ENCODE measurements around the gene LAIR2.

LAIR2 gene

GRCh38 chr19:54552913-54553310 is 50.3 kb downstream of the LAIR2 start:
- TF ChIP-seq CTCF (IDR thresholded peaks at IDR 0.05; ENCODE audit: low read depth, low read length) = no peak
- no peak for DNase-seq (ENCODE audit: low read depth in 2 of 2)
- H3K4me3 ChIP-seq (replicated peaks in 1 of 2; ENCODE audit: low read depth in 2 of 2, low read length in 2 of 2) = no peak overlapping the region

DNA sequence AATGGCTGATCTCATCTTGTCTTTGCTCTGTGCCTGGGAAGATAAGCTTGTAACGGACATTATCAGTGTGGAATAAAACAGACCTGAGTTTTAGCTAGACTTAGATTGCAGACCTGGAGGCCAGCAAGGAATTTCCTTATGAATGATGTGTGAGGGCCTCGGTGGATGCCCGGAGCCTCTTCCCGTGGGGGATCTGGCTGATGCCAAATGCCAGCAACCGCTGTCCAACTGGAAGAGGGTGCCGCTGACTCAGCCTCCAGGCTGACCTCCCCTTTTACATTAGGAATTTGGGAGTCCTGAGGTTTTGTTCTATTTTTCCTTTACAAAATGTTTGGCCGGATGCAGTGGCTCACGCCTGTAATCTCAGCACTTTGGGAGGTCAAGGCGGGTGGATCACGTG is 51.4 kb downstream of the LAIR2 start:
- DNase-seq (ENCODE audit: low read depth in 2 of 2) = no peak
- no peak for TF ChIP-seq CTCF (IDR thresholded peaks at IDR 0.05; ENCODE audit: low read depth, low read length)
- H3K4me3 ChIP-seq (replicated peaks in 1 of 2; ENCODE audit: low read depth in 2 of 2, low read length in 2 of 2) = no peak overlapping the region

DNA sequence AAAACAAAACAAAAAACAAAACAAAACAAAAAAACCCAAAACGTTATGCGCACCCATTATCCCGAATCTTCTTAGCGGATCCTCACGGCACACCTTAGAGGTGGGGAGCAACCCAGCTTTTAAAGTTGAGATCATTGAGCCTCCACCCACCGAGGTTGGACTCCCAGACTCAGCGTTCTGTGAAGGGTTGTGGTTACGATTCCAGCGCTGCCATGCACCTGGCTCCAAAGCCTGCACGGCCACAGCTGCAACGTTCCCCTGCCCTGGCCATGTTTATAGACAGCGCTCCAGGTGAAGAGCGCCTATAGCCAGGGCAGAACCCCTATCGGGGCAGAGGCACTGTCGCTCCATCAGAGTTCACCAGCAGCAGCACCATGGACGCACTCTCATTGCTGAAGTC is 52.3 kb downstream of the LAIR2 start:
- TF ChIP-seq CTCF (IDR thresholded peaks at IDR 0.05; ENCODE audit: low read depth, low read length) = no peak
- no peak for DNase-seq (ENCODE audit: low read depth in 2 of 2)
- no peak overlapping the region for H3K4me3 ChIP-seq (replicated peaks in 1 of 2; ENCODE audit: low read depth in 2 of 2, low read length in 2 of 2)

- no peak for DNase-seq (ENCODE audit: low read depth in 2 of 2)
These were observed 53.6 kb downstream of the LAIR2 start for GRCh38 chr19:54556194-54556593.

DNA sequence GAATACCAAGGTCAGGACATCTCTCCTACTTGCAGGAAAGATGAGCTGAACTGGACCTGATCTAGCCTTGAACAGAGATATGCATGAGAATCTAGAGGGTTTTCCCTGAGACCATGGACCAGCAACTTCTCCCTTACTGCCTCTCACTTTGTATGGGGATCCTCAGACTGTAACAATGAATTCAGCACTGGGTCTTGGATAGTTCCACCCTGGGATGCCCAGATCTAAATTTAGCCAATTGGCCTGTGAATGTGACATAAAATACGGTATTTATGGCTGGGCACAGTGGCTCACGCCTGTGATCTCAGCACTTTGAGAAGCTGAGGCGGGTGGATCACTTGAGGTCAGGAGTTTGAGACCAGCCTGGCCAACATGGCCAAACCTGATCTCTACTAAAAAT is 55.7 kb downstream of the LAIR2 start:
- no peak for TF ChIP-seq CTCF (IDR thresholded peaks at IDR 0.05; ENCODE audit: low read depth, low read length)
- H3K4me3 ChIP-seq (replicated peaks in 1 of 2; ENCODE audit: low read depth in 2 of 2, low read length in 2 of 2) = no peak overlapping the region
- DNase-seq (ENCODE audit: low read depth in 2 of 2) = no peak

More at GRCh38 chr19:54556194-54556593, 53.6 kb downstream of the LAIR2 start:
- no peak for TF ChIP-seq CTCF (IDR thresholded peaks at IDR 0.05; ENCODE audit: low read depth, low read length)
- no peak overlapping the region for H3K4me3 ChIP-seq (replicated peaks in 1 of 2; ENCODE audit: low read depth in 2 of 2, low read length in 2 of 2)
